Esophagus mucosa (tissue), 1 donor: Measurements from ENCODE around the gene AFG1L. TPM values are rescaled to one million over a fixed set of nuclear protein-coding genes. Genes with fewer than 3 reads are reported as not detected.
"Not testable (repeated sequence)": the region's sequence is repeated elsewhere in the genome, so short reads cannot be mapped to it uniquely, and the experiment has no call there.

Experiments used
- ATAC-seq: fragments of 200-7000 bp; cut with Tn5 transposase; one replicate; pipeline ENCODE4 v1.9.1; 2020
- total RNA-seq: library from RNA; stranded (reverse); gene quantifications from one replicate; pipeline ENCODE4 v1.2.4, GENCODE V29; 2023
- donor health status: DM: yes; HTN: yes; CAD: no.

Gene AFG1L
- total RNA-seq, 1 donor from 2014 or later: 7.6 TPM

GRCh38 chr6:108559884-108560462, 265.1 kb downstream of the AFG1L start:
- peak; percentile 1 for ATAC-seq

GRCh38 chr6:108560463-108561308, 265.8 kb downstream of the AFG1L start, which contains the start of gene FOXO3:
FOXO3 (plus strand) TSS chr6:108560917; CDS start chr6:108561209, 292 bp downstream.
- ATAC-seq: peak; percentile 66

GRCh38 chr6:108561309-108561647, 266.4 kb downstream of the AFG1L start:
- ATAC-seq: not testable (repeated sequence)

GRCh38 chr6:108561742-108562502, 267.1 kb downstream of the AFG1L start:
- no peak for ATAC-seq

- no peak for ATAC-seq
Observed at GRCh38 chr6:108562503-108562993, 267.7 kb downstream of the AFG1L start.

- ATAC-seq: no peak
Observed at GRCh38 chr6:108563292-108563691, 268.4 kb downstream of the AFG1L start.

- no peak for ATAC-seq
Observed at GRCh38 chr6:108564178-108564577, 269.3 kb downstream of the AFG1L start.

- ATAC-seq: no peak
Observed at GRCh38 chr6:108565091-108565766, 270.4 kb downstream of the AFG1L start.

GRCh38 chr6:108565893-108566292, 271.0 kb downstream of the AFG1L start:
- peak; percentile 22 for ATAC-seq

- ATAC-seq: no peak
Observed at GRCh38 chr6:108566406-108566805, 271.6 kb downstream of the AFG1L start.

- no peak for ATAC-seq
Observed at GRCh38 chr6:108568101-108568500, 273.2 kb downstream of the AFG1L start.

- ATAC-seq: no peak
Observed at GRCh38 chr6:108568551-108569305, 273.9 kb downstream of the AFG1L start.

- no peak for ATAC-seq
Observed at GRCh38 chr6:108570517-108570916, 275.7 kb downstream of the AFG1L start.

- ATAC-seq: no peak
Observed at GRCh38 chr6:108574457-108575141, 279.7 kb downstream of the AFG1L start.

Other genes with a start within 250 kb of the AFG1L start
- 12.8 TPM for gene OSTM1, start 220.3 kb upstream of the AFG1L start, total RNA-seq
- gene NR2E1, start 129.0 kb upstream of the AFG1L start, total RNA-seq: 0.08 TPM
- 107 TPM for gene SNX3, start 34.0 kb upstream of the AFG1L start, total RNA-seq